HepG2 (cell line): ENCODE data around the gene BRD3. TPM values are rescaled to one million over a fixed set of nuclear protein-coding genes. Genes with fewer than 3 reads are reported as not detected.
A peak's percentile ranks its signal among the peaks of the same experiment; 100 is the strongest.

Experiments used
- ATF7 ChIP-seq, 2 experiments: fragments of 450-650 bp in 1 of 2; sonication (generic) in 1 of 2; formaldehyde crosslinking in 1 of 2; IDR thresholded peaks; 2 replicates each; pipeline versions ENCODE4 v1.4.0 to v1.6.1; 2016 to 2020; ENCODE audit warnings: antibody characterized with exemption in 1 of 2, mild to moderate bottlenecking in 1 of 2, missing genetic modification reagents in 1 of 2
- CENPX ChIP-seq: sonication (generic); formaldehyde crosslinking; IDR thresholded peaks from 2 replicates; pipeline ENCODE4 v1.9.0; 2021; ENCODE audit warnings: mild to moderate bottlenecking, missing genetic modification reagents, moderate library complexity
- DNMT1 ChIP-seq: sonication (generic); formaldehyde crosslinking; IDR thresholded peaks from 2 replicates; pipeline ENCODE4 v1.5.1; 2020; ENCODE audit warnings: mild to moderate bottlenecking, missing genetic modification reagents
- ELF3 ChIP-seq: IDR thresholded peaks from 2 replicates; pipeline ENCODE4 v1.6.1; 2016; ENCODE audit warnings: missing genetic modification reagents, missing compliant biosample characterization
- HMGA1 ChIP-seq: sonication (generic); formaldehyde crosslinking; conservative IDR thresholded peaks from 2 replicates; pipeline ENCODE4 v1.4.0; 2020; ENCODE audit warnings: missing genetic modification reagents
- KMT2A ChIP-seq: sonication (generic); formaldehyde crosslinking; IDR thresholded peaks from 2 replicates; pipeline ENCODE4 v1.4.0; 2020; ENCODE audit warnings: missing genetic modification reagents
- MXI1 ChIP-seq: IDR thresholded peaks from 3 replicates; pipeline ENCODE4 v1.6.1; 2012; ENCODE audit warnings: low read depth, low read length, inconsistent platforms, borderline replicate concordance
- RFXAP ChIP-seq: sonication (generic); formaldehyde crosslinking; IDR thresholded peaks from 2 replicates; pipeline ENCODE4 v1.4.0; 2020; ENCODE audit warnings: missing genetic modification reagents, borderline replicate concordance
- SOX13 ChIP-seq, 3 experiments: fragments of 450-650 bp in 1 of 3; sonication (generic) in 1 of 3; formaldehyde crosslinking in 1 of 3; IDR thresholded peaks in 2 of 3; conservative IDR thresholded peaks in 1 of 3; 2 replicates each; pipeline versions ENCODE4 v1.5.0 to v1.6.1; 2016 to 2020; ENCODE audit warnings: antibody characterized with exemption in 1 of 3, mild to moderate bottlenecking in 1 of 3, missing compliant biosample characterization in 1 of 3, missing genetic modification reagents in 1 of 3, moderate library complexity in 1 of 3
- SP5 ChIP-seq: IDR thresholded peaks from 2 replicates; pipeline ENCODE4 v1.6.1; 2016; ENCODE audit warnings: low read depth, borderline replicate concordance
- TFAP4 ChIP-seq: sonication (generic); IDR thresholded peaks from 2 replicates; pipeline ENCODE4 v1.6.1; 2016; ENCODE audit warnings: low read depth, borderline replicate concordance
- ZHX1 ChIP-seq: sonication (generic); formaldehyde crosslinking; IDR thresholded peaks from 2 replicates; pipeline ENCODE4 v1.8.1; 2022; ENCODE audit warnings: low read depth, mild to moderate bottlenecking, missing genetic modification reagents
- ZNF263 ChIP-seq: sonication (generic); formaldehyde crosslinking; IDR thresholded peaks from 2 replicates; pipeline ENCODE4 v1.4.0; 2020; ENCODE audit warnings: missing genetic modification reagents
- ZNF317 ChIP-seq: sonication (generic); formaldehyde crosslinking; IDR thresholded peaks from 2 replicates; pipeline ENCODE4 v1.5.0; 2020; ENCODE audit warnings: mild to moderate bottlenecking, missing genetic modification reagents
- ZNF460 ChIP-seq: sonication (generic); formaldehyde crosslinking; IDR thresholded peaks from 2 replicates; pipeline ENCODE4 v1.5.1; 2020; ENCODE audit warnings: missing genetic modification reagents, mild to moderate bottlenecking, borderline replicate concordance
- ZNF543 ChIP-seq: sonication (generic); formaldehyde crosslinking; IDR thresholded peaks from 2 replicates; pipeline ENCODE4 v1.4.0; 2020; ENCODE audit warnings: mild to moderate bottlenecking, missing genetic modification reagents
- ZNF549 ChIP-seq: sonication (generic); formaldehyde crosslinking; IDR thresholded peaks from 2 replicates; pipeline ENCODE4 v1.5.0; 2020; ENCODE audit warnings: missing genetic modification reagents
- ZNF576 ChIP-seq: sonication (generic); formaldehyde crosslinking; IDR thresholded peaks from 2 replicates; pipeline ENCODE4 v1.4.0; 2020; ENCODE audit warnings: mild to moderate bottlenecking, missing genetic modification reagents
- ZNF670 ChIP-seq: sonication (generic); formaldehyde crosslinking; IDR thresholded peaks from 2 replicates; pipeline ENCODE4 v1.8.0; 2022; ENCODE audit warnings: mild to moderate bottlenecking, missing genetic modification reagents, borderline replicate concordance
- ZNF687 ChIP-seq: sonication (generic); formaldehyde crosslinking; IDR thresholded peaks from 2 replicates; pipeline ENCODE4 v1.5.1; 2020; ENCODE audit warnings: mild to moderate bottlenecking, missing genetic modification reagents, moderate library complexity
- ZNF883 ChIP-seq: sonication (generic); formaldehyde crosslinking; IDR thresholded peaks from 2 replicates; pipeline ENCODE4 v1.5.1; 2020; ENCODE audit warnings: mild to moderate bottlenecking, missing genetic modification reagents; ENCODE audit errors: not compliant biosample characterization
- polyA plus RNA-seq, 8 experiments: library from polyadenylated mRNA; depleted of rRNA in 3 of 8; stranded (reverse) in 7 of 8; unstranded in 1 of 8; fragments of >200 nt; fragmentation: Illumina TruSeq in 4 of 8; extraction: Trizol in 4 of 8; gene quantifications; 2 replicates each; pipeline versions ENCODE4 v1.2.1 to v1.2.3, GENCODE V29; 2011 to 2016; ENCODE audit warnings: low read depth in 4 of 8, missing spikeins in 1 of 8, mixed read lengths in 1 of 8; ENCODE audit not compliant: insufficient read depth in 1 of 8
- total RNA-seq, 5 experiments: library from RNA; depleted of rRNA; stranded (reverse); fragments of >200 nt; fragmentation: Illumina TruSeq; extraction: Trizol; gene quantifications; 2 replicates each; pipeline ENCODE4 v1.2.3, GENCODE V29; 2016; ENCODE audit warnings: low read depth in 1 of 5

The BRD3 gene
- total and polyA plus RNA-seq, 2 of the 13 experiments (the other 11 are each of a cell fraction or from before 2014, with no cell fraction given), result 5.9 to 12.9 TPM

GRCh38 chr9:134028575-134029247 is 39.1 kb downstream of the BRD3 start (continued):
- 0 out of 2 replicates have a peak, but pooled peaks have one; percentile 39 for TF ChIP-seq ZHX1 (CRISPR knock-in tag)
- TF ChIP-seq CENPX (CRISPR knock-in tag), result no peak
- TF ChIP-seq KMT2A (CRISPR knock-in tag), result 0 out of 2 replicates have a peak, but pooled peaks have one; percentile 28
- peak; percentile 59; the same call in 1 of the 2 replicates for TF ChIP-seq TFAP4
- TF ChIP-seq ZNF670, result no peak
- TF ChIP-seq ZNF549 (CRISPR knock-in tag), result no peak
- TF ChIP-seq ZNF883 (CRISPR knock-in tag), result peak; percentile 24
- no peak for TF ChIP-seq ZNF543
- TF ChIP-seq DNMT1 (CRISPR knock-in tag), result no peak
- TF ChIP-seq MXI1, result 0 out of 3 replicates have a peak, but pooled peaks have one; percentile 37
- TF ChIP-seq HMGA1 (CRISPR knock-in tag), result no peak
- TF ChIP-seq RFXAP (CRISPR knock-in tag), result no peak
- TF ChIP-seq ZNF460 (CRISPR knock-in tag), result peak; percentile 58; the same call in 1 of the 2 replicates
- TF ChIP-seq ZNF576 (CRISPR knock-in tag), result no peak
- no peak for TF ChIP-seq ZNF317 (CRISPR knock-in tag)
- no peak for TF ChIP-seq SOX13 (IDR thresholded peaks at IDR 0.05)
- no peak for TF ChIP-seq SOX13 (CRISPR knock-in tag; conservative IDR thresholded peaks at IDR 0.05 in 1 of 2, IDR thresholded peaks at IDR 0.05 in 1 of 2)
- no peak for TF ChIP-seq ZNF263 (CRISPR knock-in tag)
- TF ChIP-seq SP5 (CRISPR knock-in tag), result no peak
- no peak for TF ChIP-seq ATF7 (IDR thresholded peaks at IDR 0.05)
- TF ChIP-seq ATF7 (CRISPR knock-in tag; IDR thresholded peaks at IDR 0.05), result no peak
- TF ChIP-seq ELF3 (CRISPR knock-in tag), result peak; percentile 24; the same call in 1 of the 2 replicates
- peak; percentile 70 for TF ChIP-seq ZNF687 (CRISPR knock-in tag)
